ENCODE data around the gene PRR15L.

- no peak for TF ChIP-seq CTCF (IDR thresholded peaks at IDR 0.05; ENCODE audit: insufficient read depth, low read length, poor library complexity, severe bottlenecking)
- TF ChIP-seq EZH2phosphoT487 (conservative IDR thresholded peaks at IDR 0.05; ENCODE audit: low read length), result no peak
Measured at GRCh38 chr17:47997586-47997985, 39.9 kb upstream of the PRR15L start.

All from SU-DHL-6 (cell line).